GM08714 (cell line): ENCODE results near the gene SYCP1.
"Not testable (repeated sequence)": the region's sequence is repeated elsewhere in the genome, so short reads cannot be mapped to it uniquely, and the experiment has no call there.

Experiments used
- H3K4me3 ChIP-seq: fragments of 200-500 bp; sonication (Bioruptor generic); 2 replicates; pipeline ENCODE4 v1.5.1; 2014; ENCODE audit warnings: mild to moderate bottlenecking, low read length, inconsistent platforms
- ZNF274 ChIP-seq: IDR thresholded peaks from 2 replicates; pipeline ENCODE4 v1.6.1; 2012; ENCODE audit warnings: mild to moderate bottlenecking, low read depth, low read length

Gene SYCP1

GRCh38 chr1:114854693-114855320 lies at the start of gene SYCP1:
SYCP1 (plus strand) TSS chr1:114854863; CDS start chr1:114855465, 602 bp downstream.
- H3K4me3 ChIP-seq = peak within 1 kb of the TSS; percentile 12; the same call in 1 of the 2 replicates
- no peak for TF ChIP-seq ZNF274

- TF ChIP-seq ZNF274 = no peak
- no peak overlapping the region for H3K4me3 ChIP-seq
These were observed 34.8 kb upstream of the SYCP1 start for GRCh38 chr1:114819869-114820268.

DNA sequence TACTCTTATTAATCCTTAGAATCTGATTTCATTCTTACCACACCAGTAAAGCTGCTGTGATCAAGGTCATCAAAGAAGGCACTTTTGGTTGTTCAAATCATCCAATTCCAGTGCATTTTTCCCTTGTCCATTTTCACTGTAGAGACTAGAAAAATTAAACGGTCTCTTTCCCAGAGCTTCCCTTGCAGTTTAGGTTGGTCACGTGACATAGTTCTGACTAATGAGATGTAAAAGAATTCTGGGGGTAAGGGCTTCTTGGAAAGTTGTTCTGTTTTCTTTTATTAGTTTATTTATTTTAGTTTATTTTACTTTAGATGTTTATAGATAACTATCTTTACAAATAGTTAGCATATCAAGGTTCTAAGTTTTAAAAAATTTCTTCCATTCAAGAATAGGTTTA lies 34.3 kb upstream of the SYCP1 start:
- TF ChIP-seq ZNF274 = no peak
- no peak overlapping the region for H3K4me3 ChIP-seq

DNA sequence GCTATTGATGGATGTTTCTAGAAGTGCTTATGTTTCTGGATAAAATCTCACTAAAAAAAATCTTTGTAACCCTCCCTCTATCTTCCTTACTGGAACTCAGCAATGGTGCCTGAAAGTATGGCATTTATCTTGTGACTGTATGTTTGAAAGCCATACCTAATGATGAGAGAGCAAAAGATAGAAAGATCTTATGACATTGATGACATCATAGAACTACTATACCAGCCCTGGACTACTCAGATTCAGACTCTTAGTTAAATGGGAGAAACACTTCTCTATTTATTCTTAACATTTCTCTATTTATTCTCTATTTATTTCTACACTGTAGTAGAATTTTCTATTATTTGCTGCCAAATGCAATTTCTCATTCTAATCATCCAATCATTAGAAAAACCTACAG lies 32.7 kb upstream of the SYCP1 start:
- no peak for TF ChIP-seq ZNF274
- H3K4me3 ChIP-seq = no peak overlapping the region

DNA sequence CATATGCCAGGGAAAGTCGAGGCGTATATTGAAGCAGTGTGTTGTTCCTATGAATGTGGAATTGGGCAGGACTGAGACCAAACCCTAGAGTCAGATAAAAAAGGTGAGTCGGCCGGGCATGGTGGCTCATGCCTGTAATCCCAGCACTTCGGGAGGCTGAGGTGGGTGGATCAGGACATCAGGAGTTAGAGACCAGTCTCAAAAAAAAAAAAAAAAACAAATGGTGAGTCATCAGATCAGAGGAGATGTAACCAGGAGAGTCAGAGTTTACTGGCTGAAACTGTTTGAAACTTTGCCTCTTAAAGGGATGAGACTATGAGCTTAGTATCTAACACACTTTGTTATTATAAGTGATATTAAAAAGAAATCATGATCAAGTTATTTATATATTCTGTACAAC lies 26.4 kb upstream of the SYCP1 start:
- no peak for TF ChIP-seq ZNF274
- no peak overlapping the region for H3K4me3 ChIP-seq

GRCh38 chr1:114830075-114830474 lies 24.6 kb upstream of the SYCP1 start:
- not testable (repeated sequence) for H3K4me3 ChIP-seq

DNA sequence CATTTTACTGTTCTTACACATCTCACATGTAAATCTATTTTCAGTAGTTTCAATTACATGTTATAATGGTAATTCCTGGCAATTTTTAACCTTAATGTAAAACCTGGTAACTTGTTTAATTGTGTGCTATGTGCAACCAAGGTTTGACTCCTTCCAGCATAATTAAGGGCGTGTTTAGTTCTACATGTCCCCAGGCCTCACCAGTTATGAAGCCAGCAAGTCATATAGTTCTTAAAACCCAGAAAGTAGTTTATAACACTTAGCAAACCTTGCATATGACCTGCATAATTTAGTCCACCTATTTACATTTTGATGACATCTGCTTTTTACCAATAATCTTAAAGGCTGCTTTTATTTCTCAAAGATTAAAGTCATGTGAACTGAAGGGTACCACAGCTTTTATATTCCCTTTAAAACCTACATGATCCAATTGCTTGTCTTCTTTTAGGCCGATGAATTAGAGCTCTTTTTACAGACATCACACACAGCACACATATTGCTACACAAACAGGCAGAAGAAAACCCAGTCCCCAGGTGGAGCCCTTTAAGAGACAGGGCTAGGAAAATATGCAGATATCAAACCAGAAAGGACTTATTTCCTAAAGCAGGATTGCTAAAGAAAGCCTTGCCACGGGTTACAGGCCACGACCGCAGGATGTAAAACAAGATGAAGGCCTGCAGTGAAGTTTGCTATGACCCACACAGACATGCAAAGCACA lies 23.2 kb upstream of the SYCP1 start:
- TF ChIP-seq ZNF274 = no peak
- no peak overlapping the region for H3K4me3 ChIP-seq

DNA sequence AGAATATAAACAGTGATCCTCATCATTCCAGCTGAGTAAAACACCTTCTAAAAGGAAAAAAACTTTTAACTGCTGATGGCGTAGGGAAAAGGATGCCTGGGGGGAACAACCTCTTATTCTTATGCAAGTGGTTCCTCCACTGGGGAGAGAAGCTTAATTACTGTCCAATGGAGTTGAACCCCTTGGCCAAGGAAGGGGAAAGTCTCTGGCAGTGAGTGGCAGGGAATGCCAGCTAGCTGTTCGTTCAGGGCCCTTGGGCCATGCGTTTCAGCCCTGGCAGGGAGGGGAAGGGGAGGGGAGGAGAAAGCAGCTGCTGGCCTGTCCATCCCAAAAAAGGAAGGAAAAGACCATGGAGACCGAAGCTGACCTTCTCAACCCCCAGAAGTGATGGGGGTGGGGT lies 22.6 kb upstream of the SYCP1 start:
- H3K4me3 ChIP-seq = no peak overlapping the region
- no peak for TF ChIP-seq ZNF274

- no peak overlapping the region for H3K4me3 ChIP-seq
- no peak for TF ChIP-seq ZNF274
These were observed 21.2 kb upstream of the SYCP1 start for GRCh38 chr1:114833421-114833820.

DNA sequence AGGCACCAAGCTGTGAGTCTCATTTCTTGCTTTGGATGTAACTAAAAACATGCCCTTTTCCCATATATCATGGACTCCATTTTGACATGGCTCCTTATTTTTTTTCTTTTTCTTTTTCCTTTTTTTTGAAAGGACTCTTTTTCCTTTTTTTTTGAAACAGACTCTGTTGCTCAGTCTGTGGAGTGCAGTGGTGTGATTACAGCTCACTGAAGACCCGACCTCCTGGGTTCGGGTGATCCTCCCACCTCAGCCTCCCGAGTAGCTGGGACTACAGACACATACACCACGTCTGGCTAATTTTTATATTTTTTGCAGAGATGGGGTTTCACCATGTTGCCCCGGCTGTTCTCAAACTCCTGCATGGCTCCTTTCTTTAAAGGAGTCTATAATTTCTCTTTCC lies 10.4 kb upstream of the SYCP1 start:
- no peak overlapping the region for H3K4me3 ChIP-seq
- TF ChIP-seq ZNF274 = no peak

GRCh38 chr1:114853584-114853983 lies 1.1 kb upstream of the SYCP1 start:
- H3K4me3 ChIP-seq = no peak overlapping the region
- TF ChIP-seq ZNF274 = no peak

DNA sequence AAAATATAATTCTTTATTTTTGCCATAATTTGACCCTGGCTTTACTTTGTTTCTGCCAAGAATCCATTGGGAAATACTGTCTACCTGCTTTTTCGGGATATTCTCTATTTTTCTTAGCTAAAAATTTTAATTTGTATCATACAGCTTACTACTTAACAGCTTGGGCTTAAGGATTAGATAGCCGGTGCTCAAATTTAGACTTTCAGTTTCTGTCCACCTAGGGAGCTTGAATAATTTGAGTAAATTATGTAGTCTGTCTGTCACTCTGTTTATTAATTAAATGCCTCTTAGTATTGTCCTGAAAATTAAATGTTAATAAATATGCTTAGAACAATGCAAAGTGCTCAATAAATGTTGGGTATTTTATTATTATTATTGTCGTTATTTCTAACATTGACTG lies 6.7 kb downstream of the SYCP1 start:
- no peak overlapping the region for H3K4me3 ChIP-seq
- TF ChIP-seq ZNF274 = no peak

DNA sequence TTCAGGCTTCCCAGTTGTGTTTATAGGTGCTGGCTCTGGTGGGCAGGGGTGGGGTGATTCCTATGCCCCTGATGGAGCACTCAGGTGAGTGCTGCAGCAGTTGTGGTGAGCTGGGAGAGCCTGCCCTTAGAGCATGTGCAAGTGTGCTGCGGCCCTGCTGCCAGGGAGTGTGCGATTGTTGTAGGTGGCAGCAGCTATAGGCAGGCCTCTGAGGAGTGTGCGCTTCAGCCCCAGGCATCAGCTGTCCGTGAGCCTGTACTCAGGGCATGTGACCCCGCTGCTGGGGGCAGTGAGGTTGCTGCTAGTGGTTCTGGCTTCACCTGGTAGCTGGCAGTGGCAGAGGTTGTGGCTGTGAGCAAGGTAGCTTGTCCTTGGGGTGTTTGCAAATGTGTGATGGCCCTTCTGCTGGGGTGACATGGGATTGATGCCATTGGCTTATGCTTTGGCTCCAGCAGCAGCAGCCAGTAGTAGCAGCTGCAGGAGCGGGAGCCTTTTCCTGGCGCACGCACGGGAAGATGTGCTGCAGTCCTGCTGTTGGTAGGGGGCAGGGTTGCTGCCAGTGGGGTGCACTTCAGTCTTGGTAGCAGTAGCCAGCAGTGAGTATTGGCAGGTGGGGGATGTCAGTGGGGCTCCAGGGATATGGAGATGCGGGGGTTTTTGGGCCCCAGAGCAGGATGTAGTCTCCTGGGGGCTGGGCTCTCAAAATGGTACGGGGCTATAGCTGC lies 37.7 kb downstream of the SYCP1 start:
- no peak for TF ChIP-seq ZNF274
- H3K4me3 ChIP-seq = no peak overlapping the region

DNA sequence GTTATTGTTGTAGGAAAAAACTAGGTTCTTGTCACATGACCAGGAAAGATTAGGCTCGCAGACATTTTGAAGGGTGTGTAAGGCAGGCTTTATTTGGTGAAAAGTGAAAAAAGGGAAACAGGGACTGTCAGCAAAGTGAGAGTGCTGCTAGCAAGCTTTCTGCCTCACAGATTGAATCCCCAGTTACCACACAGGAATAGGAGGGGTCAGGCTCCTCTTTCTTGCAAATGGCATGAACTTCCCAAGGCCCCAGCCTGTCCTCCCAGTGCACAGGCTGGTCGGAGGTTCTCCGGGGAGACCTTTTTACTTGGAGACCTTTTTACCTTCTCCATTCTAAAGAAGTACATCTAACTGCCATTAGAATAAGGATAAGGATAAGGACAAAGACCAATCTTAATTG lies 42.1 kb downstream of the SYCP1 start:
- no peak for TF ChIP-seq ZNF274
- H3K4me3 ChIP-seq = no peak overlapping the region

- no peak for TF ChIP-seq ZNF274
- no peak overlapping the region for H3K4me3 ChIP-seq
These were observed 47.2 kb downstream of the SYCP1 start for GRCh38 chr1:114901814-114902213.

DNA sequence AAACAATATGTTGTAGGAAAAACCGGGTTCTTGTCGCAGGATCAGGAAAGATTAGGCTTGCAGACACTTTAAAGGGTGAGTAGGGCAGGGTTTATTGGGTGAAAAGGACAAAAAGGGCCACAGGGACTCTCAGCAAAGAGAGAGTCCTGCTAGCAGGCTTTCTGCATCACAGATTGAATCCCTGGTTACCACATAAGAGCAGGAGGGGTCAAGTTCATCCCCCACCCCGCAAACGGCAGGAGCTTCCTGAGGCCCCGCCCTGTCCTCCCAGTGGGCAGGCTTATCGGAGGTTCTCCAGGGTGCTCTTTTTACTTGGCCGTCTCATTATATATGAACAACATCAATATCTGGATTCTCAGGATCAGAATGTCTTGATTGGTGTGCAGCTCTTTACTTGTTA lies 47.7 kb downstream of the SYCP1 start:
- no peak overlapping the region for H3K4me3 ChIP-seq
- no peak for TF ChIP-seq ZNF274
